Hematopoietic multipotent progenitor cell (in vitro differentiated cells): ENCODE data around the gene APOBEC2. TPM values are rescaled to one million over a fixed set of nuclear protein-coding genes. Genes with fewer than 3 reads are reported as not detected.

Experiments used
- DNase-seq, 3 donors: peaks; one replicate each; pipeline ENCODE4 v3.0.0-alpha.2; 2011 to 2015; ENCODE audit warnings: low read depth in 2 of 3, low spot score in 2 of 3
- total RNA-seq: library from RNA; depleted of rRNA; stranded (reverse); fragments of >200 nt; gene quantifications from one replicate; pipeline ENCODE4 v1.2.3, GENCODE V29; 2012

Gene APOBEC2
- total RNA-seq, 1 donor: not detected

DNA sequence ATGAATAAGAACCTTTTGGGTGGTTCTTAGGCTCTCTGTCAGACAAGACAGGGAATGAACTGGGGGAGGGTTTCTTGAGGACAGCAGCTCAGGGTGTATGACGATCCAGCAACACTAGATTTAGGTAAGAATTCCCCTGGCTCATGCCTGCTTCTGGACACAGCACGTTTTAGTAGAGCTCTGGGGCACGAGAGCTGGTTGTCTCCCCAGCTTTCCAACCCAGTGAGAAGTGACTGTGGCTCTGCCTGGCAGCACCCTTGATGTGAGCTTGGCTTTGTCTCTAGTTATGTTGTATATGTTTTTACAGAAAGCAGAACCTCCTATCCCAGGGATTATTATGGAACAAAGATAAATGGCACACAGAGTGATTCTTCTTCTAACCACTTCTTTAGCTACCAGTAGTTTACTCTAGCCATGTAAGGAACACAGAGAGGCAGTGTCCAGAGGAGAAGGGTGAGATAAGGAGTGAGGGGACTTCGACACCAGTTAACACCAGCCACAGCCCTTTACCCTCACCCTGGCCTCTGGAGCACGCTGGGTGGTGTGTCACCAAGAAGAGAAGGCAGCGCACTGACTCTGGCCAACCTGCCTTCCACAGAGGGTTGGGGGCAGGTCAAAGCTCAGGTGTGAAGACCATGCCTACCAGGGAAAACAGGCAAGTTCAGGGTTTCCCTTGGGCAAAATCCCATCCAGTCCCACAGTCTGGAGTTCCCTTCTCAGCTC is 3.9 kb downstream of the APOBEC2 start:
- no peak for DNase-seq

DNA sequence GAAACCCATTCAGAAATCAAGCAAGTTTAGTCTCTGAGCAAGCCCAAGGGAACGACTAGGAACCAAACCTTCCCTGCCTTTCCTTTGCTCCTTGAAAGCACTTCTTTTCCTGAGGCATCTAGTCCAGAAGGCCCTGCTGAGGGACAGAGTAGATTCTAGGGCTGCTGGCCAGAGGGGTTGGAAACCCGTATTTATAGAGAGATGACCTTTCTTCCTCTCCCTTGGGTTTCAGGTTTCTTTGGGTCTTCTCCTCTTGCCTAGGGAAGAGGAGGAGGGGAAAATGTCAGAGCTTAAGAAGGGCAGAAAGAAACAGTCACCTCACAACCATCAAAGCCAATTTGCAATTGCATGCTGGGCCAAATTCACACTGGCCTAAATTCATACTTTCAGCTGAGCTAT is 5.8 kb downstream of the APOBEC2 start:
- no peak for DNase-seq

- DNase-seq: no peak
Measured at GRCh38 chr6:41059556-41059955, 6.6 kb downstream of the APOBEC2 start.

DNA sequence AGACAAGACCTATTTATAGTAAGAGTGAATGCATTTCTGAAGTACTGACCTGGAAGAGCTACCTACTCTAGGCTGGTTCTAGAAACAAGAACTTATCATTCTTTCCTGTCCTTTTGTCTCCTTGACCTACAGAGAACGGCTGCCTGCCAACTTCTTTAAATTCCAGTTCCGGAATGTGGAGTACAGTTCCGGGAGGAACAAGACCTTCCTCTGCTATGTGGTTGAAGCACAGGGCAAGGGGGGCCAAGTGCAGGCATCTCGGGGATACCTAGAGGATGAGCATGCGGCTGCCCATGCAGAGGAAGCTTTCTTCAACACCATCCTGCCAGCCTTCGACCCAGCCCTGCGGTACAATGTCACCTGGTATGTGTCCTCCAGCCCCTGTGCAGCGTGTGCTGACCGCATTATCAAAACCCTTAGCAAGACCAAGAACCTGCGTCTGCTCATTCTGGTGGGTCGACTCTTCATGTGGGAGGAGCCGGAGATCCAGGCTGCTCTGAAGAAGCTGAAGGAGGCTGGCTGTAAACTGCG is 8.3 kb downstream of the APOBEC2 start:
- no peak for DNase-seq

- no peak for DNase-seq
Measured at GRCh38 chr6:41062056-41062455, 9.1 kb downstream of the APOBEC2 start.

DNA sequence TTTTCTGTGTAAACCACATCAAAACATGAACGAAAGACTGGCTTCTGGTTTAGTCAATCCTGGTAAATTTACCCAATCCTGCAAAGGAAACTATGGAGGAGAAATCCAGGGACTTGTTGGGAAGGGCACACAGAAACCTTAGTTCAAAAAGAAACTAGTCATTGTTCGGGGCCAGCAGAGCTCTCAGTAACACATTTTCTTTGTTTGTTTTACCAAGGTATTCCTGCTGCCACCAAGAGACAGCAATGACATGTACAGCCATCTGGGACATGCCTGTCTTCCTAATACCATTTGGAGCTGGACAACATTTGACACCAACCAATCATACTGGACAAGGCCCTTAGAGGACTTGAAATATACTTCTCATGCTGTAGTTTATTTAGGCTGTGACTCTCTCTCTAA is 10.9 kb downstream of the APOBEC2 start:
- no peak for DNase-seq

- no peak for DNase-seq
Measured at GRCh38 chr6:41064841-41065240, 11.8 kb downstream of the APOBEC2 start.

- DNase-seq: no peak
Measured at GRCh38 chr6:41065550-41066026, 12.6 kb downstream of the APOBEC2 start.

GRCh38 chr6:41066867-41067304 is 13.9 kb downstream of the APOBEC2 start:
- peak; percentile 56 to 75 (median 70) for DNase-seq

- no peak for DNase-seq
Measured at GRCh38 chr6:41071501-41071922, 18.5 kb downstream of the APOBEC2 start.

DNA sequence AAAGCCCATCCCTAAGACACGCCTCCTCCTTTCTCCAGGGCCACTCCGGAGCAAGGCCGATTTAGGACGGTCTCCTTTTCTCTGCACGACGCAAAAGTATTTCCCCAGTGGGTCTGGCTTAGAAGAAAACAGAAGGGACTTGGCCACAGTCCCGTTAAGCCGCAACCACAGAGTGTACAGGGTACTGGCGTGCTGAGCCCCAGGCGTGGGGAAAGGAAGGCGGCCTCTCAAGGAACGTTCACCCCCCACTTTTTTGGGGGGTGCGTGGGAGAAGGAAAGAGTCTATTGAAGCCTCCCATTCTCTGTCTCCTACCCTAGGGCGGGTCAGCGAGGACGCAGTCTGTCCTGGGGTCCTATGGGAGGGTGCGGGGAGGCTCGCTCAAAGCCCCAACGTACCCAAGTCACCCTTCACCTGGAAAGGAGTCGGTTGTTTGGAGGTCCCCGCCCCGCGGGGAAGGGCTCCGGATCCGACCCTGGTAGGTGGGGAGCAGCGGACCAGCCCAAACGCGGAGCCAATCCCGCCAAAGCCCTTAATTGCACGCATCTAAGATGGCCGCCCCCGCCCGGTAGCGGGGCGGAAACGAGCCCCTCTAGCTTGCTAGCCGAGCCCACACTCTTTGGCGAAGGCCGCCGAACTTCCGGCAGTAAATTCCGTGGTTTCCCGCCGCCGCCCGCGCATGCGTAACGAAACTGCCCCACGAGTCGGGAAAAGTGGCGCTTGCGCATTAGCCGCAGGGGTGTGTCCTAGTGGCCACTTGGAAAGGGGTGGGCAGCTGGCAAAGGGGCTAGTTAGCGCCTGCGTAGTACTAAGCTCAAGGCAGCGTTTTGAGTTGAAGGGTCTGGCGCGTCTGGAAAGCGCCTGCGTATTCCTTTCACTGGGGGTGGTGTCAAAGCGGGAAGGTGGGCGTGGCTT is 19.2 kb downstream of the APOBEC2 start, which contains the start of gene OARD1:
OARD1 (minus strand) TSS at position 434 of the 913 bp plus-strand sequence. CDS start 722 bp downstream, outside the sequence.
- DNase-seq: peak; percentile 99 to 100 (median 100)

GRCh38 chr6:41072836-41073202 is 19.8 kb downstream of the APOBEC2 start, which contains the start of gene NFYA:
TSS of gene NFYA (plus strand) at chr6:41072974. CDS start at chr6:41079090, 6,116 bp downstream.
- no peak for DNase-seq

DNA sequence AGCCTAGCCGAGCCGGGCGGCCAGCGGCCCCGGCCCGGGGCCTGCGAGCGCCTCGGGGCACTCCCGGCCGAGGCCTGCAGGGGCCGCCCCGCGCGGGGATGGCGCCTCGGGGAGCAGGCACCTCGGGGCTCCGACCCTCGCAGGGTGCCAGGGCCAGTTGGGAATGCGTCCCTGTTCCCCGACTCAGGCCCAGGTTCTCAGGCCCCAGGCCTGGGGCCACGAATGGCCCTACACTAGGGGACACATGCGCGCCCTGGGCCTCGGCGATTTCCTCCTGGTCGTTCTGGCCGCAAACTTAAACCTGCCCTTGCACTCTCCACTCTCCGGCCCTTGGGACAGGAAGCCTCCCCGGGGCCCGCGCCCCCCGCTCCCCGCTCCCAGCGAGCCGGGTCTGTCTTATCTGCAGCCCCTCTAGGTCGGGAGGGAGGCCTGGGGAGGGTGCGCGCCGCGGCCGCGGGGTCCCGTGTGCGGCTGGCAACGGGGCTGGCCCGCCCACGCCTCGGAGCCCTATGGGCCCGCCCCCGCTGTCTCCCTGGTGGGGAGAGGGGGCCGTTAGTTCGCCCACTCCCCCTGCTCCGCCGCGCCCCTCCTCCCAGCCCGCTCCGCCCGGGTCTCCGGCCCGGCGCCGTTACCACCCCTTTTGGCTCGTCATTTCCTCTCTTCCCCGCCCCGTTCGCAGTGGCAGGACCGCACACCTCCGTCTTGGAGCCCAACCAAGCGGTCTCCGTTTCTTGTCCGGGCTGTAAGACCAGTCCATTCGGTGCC is 20.4 kb downstream of the APOBEC2 start:
- DNase-seq: peak; percentile 43 to 93 (median 90)

DNA sequence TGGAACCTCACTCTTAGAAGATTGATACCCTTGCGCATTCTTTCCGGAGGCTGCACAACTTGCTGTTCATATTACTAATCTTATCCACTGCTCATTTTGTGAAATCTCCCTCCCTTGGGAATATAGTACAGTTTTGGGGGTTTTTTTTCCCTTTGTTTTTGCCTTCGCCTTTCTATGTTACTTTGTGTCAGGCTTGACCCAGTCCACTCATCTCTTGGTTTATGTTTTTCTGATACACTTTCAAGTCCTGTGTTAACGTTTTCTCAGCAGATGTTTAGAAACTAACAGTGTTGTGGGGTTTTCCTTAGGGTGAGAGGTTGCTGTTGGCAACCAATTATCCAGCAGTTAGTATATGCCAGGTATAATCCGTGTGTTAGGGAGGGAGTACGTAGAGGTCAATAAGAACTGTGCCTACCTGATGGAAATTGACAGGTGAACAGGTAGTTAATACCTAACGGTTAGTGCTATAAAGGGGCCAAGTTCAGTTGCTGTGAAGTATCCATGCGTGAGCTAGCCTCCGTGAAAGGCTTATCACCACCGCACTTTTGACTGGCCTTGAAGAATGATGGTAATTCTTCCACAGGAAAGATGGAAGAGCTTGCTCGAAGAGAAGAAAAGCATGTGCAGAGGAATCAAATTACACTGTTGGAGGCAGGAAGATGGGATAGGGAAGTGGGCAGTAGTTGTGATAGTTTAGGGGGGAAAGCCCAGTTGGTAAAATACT is 21.1 kb downstream of the APOBEC2 start:
- DNase-seq: peak in 1 of 3 donors; percentile 24

- DNase-seq: no peak
Measured at GRCh38 chr6:41074692-41075436, 21.9 kb downstream of the APOBEC2 start.

DNA sequence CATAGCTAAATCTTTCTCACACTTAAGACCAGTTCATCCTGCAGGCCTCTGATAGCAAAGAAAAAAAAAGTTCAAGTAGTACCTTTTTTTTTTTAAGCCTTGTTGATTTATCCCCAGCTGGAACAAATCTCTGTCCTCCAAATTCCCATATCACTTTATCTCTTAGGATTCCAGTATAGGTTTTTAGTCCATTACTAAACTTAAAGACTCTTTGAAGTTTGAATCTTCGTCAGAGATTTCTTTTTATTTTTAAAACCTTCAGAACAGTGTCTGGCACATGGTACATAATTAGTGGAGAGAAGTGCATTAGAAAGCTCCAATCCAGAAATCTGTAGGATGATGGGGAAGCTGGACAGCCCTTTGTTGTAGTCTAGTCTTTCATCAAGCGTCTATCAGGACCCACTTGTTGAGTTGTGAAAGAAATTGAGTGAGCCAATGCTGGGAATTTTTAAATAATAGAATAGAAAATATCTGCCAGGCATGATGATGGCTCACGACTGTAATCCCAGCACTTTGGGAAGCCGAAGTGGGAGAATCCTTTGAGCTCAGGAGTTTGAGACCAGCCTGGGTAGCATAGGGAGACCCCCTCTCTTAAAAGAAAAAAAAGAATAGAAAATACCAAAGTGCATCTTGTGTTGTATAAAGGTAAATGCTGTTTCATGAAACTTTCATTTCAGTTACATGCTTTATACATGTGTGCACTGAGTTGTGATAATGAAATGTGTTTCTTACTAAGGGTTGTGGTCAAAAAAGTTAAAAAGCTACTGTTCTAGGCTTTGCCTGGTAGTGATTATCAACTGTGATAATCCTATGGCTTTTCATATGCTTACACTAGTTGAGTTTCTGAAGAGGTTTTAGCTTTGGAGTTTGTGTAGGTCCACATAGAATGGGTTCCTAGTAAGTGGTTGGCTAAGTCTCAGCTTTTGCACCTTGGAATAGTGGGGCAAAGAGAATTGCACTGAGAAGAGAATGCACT is 22.9 kb downstream of the APOBEC2 start:
- DNase-seq: no peak

DNA sequence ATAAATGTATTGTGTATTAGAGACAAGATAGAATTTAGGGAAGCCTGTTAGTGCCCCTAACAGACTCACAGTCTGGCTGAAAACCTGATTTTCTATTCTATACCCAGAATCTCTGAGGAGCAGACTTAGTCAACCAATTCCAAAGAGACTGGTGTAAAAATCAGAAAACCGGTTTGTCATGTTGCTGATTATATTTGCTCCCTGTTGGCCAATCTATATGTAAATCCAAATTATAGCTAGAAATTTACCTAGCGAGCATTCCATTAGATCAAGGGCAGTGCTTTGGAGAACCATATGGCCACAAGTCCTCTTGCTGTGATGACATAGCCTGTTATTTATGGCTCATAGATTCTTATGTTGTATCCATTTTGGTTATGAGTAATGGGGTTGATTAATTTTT is 24.5 kb downstream of the APOBEC2 start:
- DNase-seq: no peak

- no peak for DNase-seq
Measured at GRCh38 chr6:41078101-41078500, 25.1 kb downstream of the APOBEC2 start.
